Measurements from ENCODE around the gene IRF2BPL. TPM values are rescaled to one million over a fixed set of nuclear protein-coding genes. Genes with fewer than 3 reads are reported as not detected.

Gene IRF2BPL
- polyA plus RNA-seq, 1 experiment, result 17.6 TPM

DNA sequence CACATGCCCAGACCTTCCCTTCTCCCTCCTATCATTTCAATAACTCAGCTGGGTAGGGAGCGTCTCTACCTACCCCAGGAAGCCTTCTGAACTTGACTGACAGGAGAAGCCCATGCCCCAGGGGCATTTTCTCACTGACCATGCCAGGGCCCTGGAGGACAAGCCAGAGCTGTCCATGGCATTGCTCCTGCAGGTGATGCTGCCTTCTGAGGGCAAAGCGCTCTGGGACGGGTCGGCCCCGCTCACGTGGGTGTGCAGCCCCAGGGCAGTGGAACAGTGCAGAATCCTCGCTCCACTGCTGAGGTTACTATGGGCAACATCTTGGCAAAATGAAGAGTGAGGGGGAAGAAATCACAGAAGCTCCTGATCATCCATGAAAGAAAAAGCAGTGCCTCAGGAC, 41.0 kb upstream of the IRF2BPL start:
- ChIA-PET POLR2A (no interaction called here), CTCF (interaction anchor here (0.7 to 11.0 kb wide), 29 partner anchors 10 to 246 kb away, joined by 3 to 396 read pairs (median 6); partner anchors contain the start of gene CIPC)
- no peaks in the 10 kb centered on the region for H3K36me3 ChIP-seq (ENCODE audit: control insufficient read depth, insufficient read depth, low read length)
- no peak overlapping the region for H3K4me3 ChIP-seq (ENCODE audit: low read depth, low read length)
- H3K27me3 ChIP-seq (ENCODE audit: control insufficient read depth, insufficient read depth, low read length), result no peaks in the 10 kb centered on the region
- TF ChIP-seq, protein P1, sequence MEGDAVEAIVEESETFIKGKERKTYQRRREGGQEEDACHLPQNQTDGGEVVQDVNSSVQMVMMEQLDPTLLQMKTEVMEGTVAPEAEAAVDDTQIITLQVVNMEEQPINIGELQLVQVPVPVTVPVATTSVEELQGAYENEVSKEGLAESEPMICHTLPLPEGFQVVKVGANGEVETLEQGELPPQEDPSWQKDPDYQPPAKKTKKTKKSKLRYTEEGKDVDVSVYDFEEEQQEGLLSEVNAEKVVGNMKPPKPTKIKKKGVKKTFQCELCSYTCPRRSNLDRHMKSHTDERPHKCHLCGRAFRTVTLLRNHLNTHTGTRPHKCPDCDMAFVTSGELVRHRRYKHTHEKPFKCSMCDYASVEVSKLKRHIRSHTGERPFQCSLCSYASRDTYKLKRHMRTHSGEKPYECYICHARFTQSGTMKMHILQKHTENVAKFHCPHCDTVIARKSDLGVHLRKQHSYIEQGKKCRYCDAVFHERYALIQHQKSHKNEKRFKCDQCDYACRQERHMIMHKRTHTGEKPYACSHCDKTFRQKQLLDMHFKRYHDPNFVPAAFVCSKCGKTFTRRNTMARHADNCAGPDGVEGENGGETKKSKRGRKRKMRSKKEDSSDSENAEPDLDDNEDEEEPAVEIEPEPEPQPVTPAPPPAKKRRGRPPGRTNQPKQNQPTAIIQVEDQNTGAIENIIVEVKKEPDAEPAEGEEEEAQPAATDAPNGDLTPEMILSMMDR (IDR thresholded peaks at IDR 0.05; ENCODE audit: insufficient read depth, low read depth, low read length), result no peak
- DNase-seq (ENCODE audit: low read depth), result no peak

DNA sequence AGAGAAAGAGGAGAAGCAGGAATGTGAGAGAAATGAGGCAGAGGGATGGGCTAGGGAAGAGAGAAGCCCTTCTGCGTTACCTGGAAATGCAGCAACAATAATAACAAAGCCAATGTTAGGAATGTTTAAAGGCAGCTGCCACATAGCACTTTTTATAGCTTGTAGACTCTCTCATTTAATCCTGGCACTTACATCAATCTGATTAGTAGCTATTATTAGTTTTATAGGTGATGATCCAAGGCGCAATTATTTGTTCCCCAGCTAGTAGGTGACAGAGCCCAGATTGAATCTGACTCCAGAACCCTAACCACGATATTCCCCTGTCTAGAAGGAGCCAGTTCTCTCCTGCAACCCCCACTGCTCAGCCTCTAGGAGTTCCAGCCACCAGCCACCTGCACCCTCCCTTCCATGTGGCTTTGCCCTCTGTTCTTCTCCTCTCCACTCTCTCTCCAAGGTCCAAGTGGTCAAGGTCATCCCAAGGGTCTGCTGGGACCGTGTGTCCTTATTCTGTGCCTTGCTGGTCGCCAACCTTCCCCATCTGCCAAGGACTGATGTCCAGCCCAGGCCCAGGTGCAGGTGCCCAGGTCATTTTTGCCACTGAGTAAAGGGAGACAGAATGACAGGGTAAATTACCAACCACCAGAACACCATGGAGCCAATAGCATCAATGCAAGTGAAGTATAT, 40.2 kb upstream of the IRF2BPL start:
- Histone ChIP-seq H3K27me3 (ENCODE audit: control insufficient read depth, insufficient read depth, low read length) (no peaks in the 10 kb centered on the region), H3K4me3 (ENCODE audit: low read depth, low read length) (no peak overlapping the region), H3K36me3 (ENCODE audit: control insufficient read depth, insufficient read depth, low read length) (no peaks in the 10 kb centered on the region)
- TF ChIP-seq, protein P1 (IDR thresholded peaks at IDR 0.05; ENCODE audit: insufficient read depth, low read depth, low read length), result no peak
- POLR2A ChIA-PET, result no interaction called here
- no peak for DNase-seq (ENCODE audit: low read depth)
- CTCF ChIA-PET, result interaction anchor here (0.6 to 11.0 kb wide), 32 partner anchors 8 to 205 kb away, joined by 3 to 396 read pairs (median 4); no protein-coding TSS in a partner anchor

DNA sequence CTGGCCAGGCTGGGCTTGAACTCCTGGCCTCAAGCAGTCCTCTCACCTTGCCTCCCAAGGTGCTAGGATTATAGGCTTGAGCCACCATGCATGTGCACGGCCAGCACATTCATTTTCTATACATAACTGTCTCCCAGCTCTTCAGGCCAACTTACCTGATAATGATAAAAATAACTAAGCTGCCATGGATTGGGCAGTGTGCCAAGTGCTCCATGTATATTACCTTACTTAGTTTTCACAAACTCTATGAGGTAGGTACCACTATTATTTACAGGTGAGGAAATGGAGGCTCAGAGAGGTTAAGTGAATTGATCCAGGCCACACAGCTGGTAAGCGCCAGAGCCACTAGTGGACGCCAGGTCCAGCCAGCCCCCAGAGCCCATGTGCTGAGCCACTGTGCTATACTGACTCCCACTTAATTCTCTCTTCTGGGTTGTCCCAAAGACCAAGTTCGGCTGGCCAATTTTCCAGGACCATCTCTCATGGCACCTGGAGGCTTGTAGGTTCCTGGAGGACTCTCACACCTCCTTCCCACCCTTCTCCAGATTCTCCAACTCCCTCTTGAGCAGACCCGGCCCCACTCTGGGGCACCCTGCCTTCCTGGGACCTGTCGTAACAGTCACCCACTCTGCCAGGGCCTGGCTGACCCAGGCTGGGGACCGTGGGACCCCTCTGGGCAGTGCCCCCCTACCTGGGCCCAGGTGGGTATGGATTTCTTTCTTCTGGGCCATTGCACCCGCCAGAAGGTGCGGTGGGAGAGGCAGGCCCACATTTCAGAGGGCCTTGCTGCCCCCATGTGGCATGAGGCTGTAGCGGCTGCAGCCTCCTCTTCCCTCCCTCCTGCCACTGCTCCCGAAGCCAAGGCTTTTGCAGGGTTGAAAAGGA, 39.4 kb upstream of the IRF2BPL start:
- H3K36me3 ChIP-seq (ENCODE audit: control insufficient read depth, insufficient read depth, low read length), result no peaks in the 10 kb centered on the region
- no peak for DNase-seq (ENCODE audit: low read depth)
- TF ChIP-seq, protein P1 (IDR thresholded peaks at IDR 0.05; ENCODE audit: insufficient read depth, low read depth, low read length), result peak; percentile 94
- no peak overlapping the region for H3K4me3 ChIP-seq (ENCODE audit: low read depth, low read length)
- no peaks in the 10 kb centered on the region for H3K27me3 ChIP-seq (ENCODE audit: control insufficient read depth, insufficient read depth, low read length)
- CTCF ChIA-PET, result interaction anchor here (0.6 to 11.0 kb wide), 31 partner anchors 8 to 204 kb away, joined by 3 to 396 read pairs (median 4); no protein-coding TSS in a partner anchor
- POLR2A ChIA-PET, result no interaction called here

DNA sequence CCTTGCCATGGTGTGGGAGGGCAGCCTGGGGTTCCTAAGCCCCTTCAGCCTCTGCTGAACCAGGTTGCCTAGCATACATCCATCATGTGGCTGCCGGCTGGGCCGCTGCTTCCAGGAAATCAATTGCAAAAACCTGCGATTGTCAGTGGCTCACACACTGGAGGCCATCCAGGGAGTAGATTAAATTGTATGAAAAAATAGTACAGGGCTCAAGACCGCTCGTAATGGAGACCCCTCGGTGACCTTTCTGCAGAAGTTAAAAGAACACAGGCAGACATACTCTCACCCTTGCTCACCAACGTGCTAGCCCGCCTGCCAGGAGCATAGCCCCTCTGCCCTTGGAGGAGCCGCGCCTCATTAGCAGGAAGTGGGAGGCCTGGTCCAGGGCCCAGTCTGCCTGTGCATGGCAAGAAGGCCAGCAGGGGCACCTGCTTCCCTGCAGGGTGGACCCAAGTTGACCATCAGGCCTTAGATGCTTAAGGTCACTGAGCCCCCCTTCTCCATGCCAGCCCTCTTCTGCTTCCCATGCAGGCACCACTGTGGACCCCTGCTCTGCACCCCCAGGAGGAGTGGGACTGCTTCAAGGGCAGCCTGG, 38.2 kb upstream of the IRF2BPL start:
- ChIA-PET CTCF (interaction anchor here (0.6 to 11.0 kb wide), 14 partner anchors 9 to 194 kb away, joined by 3 to 396 read pairs (median 4); no protein-coding TSS in a partner anchor), POLR2A (interaction anchor here (0.5 to 0.6 kb wide), 2 partner anchors 21 to 38 kb away, joined by 5 to 8 read pairs; partner anchors contain the start of gene IRF2BPL)
- TF ChIP-seq, protein P1 (IDR thresholded peaks at IDR 0.05; ENCODE audit: insufficient read depth, low read depth, low read length), result no peak
- Histone ChIP-seq H3K27me3 (ENCODE audit: control insufficient read depth, insufficient read depth, low read length) (no peaks in the 10 kb centered on the region), H3K4me3 (ENCODE audit: low read depth, low read length) (no peak overlapping the region), H3K36me3 (ENCODE audit: control insufficient read depth, insufficient read depth, low read length) (no peaks in the 10 kb centered on the region)
- DNase-seq (ENCODE audit: low read depth), result no peak
